Muscle of back (tissue), 13 donors: ENCODE results near the gene GLUD1. TPM values are rescaled to one million over a fixed set of nuclear protein-coding genes. Genes with fewer than 3 reads are reported as not detected.
"Not testable (repeated sequence)": the region's sequence is repeated elsewhere in the genome, so short reads cannot be mapped to it uniquely, and the experiment has no call there.

ENCODE experiments used
- DNase-seq, 3 donors: peaks; one replicate each; pipeline versions ENCODE4 v3.0.0 to v3.0.0-alpha.2; 2013
- long read RNA-seq, 9 donors: transcript quantifications; one replicate each; lab custom pipeline, GENCODE V29; 2026
- polyA plus RNA-seq, 10 donors: library from polyadenylated mRNA; unstranded; fragments of 120-200 nt; gene quantifications; one replicate each; pipeline ENCODE4 v1.2.1, GENCODE V29; 2013; ENCODE audit not compliant: insufficient read length in 10 of 10

The GLUD1 gene
- 10 to 100 TPM; 58.6 to 79.2 (median 65.8) TPM for polyA plus RNA-seq
- long read RNA-seq, donor 1, transcript GLUD1-201 (13 exons, 3,039 nt): major isoform, 10 of 33 reads
- long read RNA-seq, donor 1, partial matches to known transcripts: 23 of 33 reads
- long read RNA-seq, donor 1, other reads (novel, unspliced or antisense): 0 of 33 reads
- long read RNA-seq, donor 2, transcript GLUD1-201 (13 exons, 3,039 nt): major isoform, 10 of 23 reads
- long read RNA-seq, donor 2, partial matches to known transcripts: 13 of 23 reads
- long read RNA-seq, donor 2, other reads (novel, unspliced or antisense): 0 of 23 reads
- long read RNA-seq, donor 3: 0 reads
- long read RNA-seq, donor 4, transcript GLUD1-201 (13 exons, 3,039 nt): major isoform, 6 of 59 reads
- long read RNA-seq, donor 4, partial matches to known transcripts: 51 of 59 reads
- long read RNA-seq, donor 4, other reads (novel, unspliced or antisense): 0 of 59 reads
- long read RNA-seq, donor 5, transcript GLUD1-201 (13 exons, 3,039 nt): major isoform, 21 of 37 reads
- long read RNA-seq, donor 5, partial matches to known transcripts: 16 of 37 reads
- long read RNA-seq, donor 5, other reads (novel, unspliced or antisense): 0 of 37 reads
- long read RNA-seq, donor 6, transcript GLUD1-201 (13 exons, 3,039 nt): major isoform, 10 of 21 reads
- long read RNA-seq, donor 6, partial matches to known transcripts: 10 of 21 reads
- long read RNA-seq, donor 6, other reads (novel, unspliced or antisense): 0 of 21 reads
- long read RNA-seq, donor 7, transcript GLUD1-201 (13 exons, 3,039 nt): major isoform, 7 of 14 reads
- long read RNA-seq, donor 7, partial matches to known transcripts: 7 of 14 reads
- long read RNA-seq, donor 7, other reads (novel, unspliced or antisense): 0 of 14 reads
- long read RNA-seq, donor 8, transcript GLUD1-201 (13 exons, 3,039 nt): major isoform, 6 of 16 reads
- long read RNA-seq, donor 8, partial matches to known transcripts: 9 of 16 reads
- long read RNA-seq, donor 8, other reads (novel, unspliced or antisense): 0 of 16 reads
- long read RNA-seq, donor 9, partial matches to known transcripts: 0 of 3 reads
- long read RNA-seq, donor 9, other reads (novel, unspliced or antisense): 0 of 3 reads

GRCh38 chr10:87094373-87095235 is at the start of gene GLUD1, which contains the start of gene SHLD2:
GLUD1 (minus strand) TSS chr10:87094843; CDS start chr10:87094769, 74 bp downstream.
SHLD2 (plus strand) TSS chr10:87095206; CDS start chr10:87151355, 56,149 bp downstream.
- DNase-seq: peak; percentile 89 to 96 (median 92)

- DNase-seq: peak in 1 of 3 donors; percentile 4
Observed at GRCh38 chr10:87143109-87143418, 48.4 kb upstream of the GLUD1 start.

GRCh38 chr10:87142230-87143108 is 47.8 kb upstream of the GLUD1 start:
- peak; percentile 24 to 64 (median 54) for DNase-seq

- DNase-seq: not testable (repeated sequence)
Observed at GRCh38 chr10:87137478-87137877, 42.8 kb upstream of the GLUD1 start.

GRCh38 chr10:87134440-87134839 is 39.8 kb upstream of the GLUD1 start:
- not testable (repeated sequence) for DNase-seq

- DNase-seq: not testable (repeated sequence)
Observed at GRCh38 chr10:87133936-87134335, 39.3 kb upstream of the GLUD1 start.

- peak; percentile 1 to 22 (median 19) for DNase-seq
Observed at GRCh38 chr10:87132176-87132575, 37.5 kb upstream of the GLUD1 start.

- not testable (repeated sequence) for DNase-seq
Observed at GRCh38 chr10:87127607-87128156, 33.0 kb upstream of the GLUD1 start.

GRCh38 chr10:87127048-87127447 is 32.4 kb upstream of the GLUD1 start:
- not testable (repeated sequence) for DNase-seq

GRCh38 chr10:87123351-87123750 is 28.7 kb upstream of the GLUD1 start:
- not testable (repeated sequence) for DNase-seq

- DNase-seq: not testable (repeated sequence)
Observed at GRCh38 chr10:87119029-87119428, 24.4 kb upstream of the GLUD1 start.

GRCh38 chr10:87118122-87118521 is 23.5 kb upstream of the GLUD1 start:
- DNase-seq: not testable (repeated sequence)

- no peak for DNase-seq
Observed at GRCh38 chr10:87105446-87106124, 10.9 kb upstream of the GLUD1 start.

- DNase-seq: not testable (repeated sequence)
Observed at GRCh38 chr10:87104727-87105126, 10.1 kb upstream of the GLUD1 start.

GRCh38 chr10:87101996-87102395 is 7.4 kb upstream of the GLUD1 start:
- DNase-seq: no peak

GRCh38 chr10:87095236-87095945 is 748 bp upstream of the GLUD1 start:
- peak; percentile 73 to 95 (median 84) for DNase-seq

- DNase-seq: peak; percentile 33 to 91 (median 69)
Observed at GRCh38 chr10:87093632-87094372, 841 bp downstream of the GLUD1 start.
